ENCODE data around the gene UNC13C. TPM values are rescaled to one million over a fixed set of nuclear protein-coding genes. Genes with fewer than 3 reads are reported as not detected.

Gene UNC13C
- total RNA-seq, 4 donors from 2014 or later, result 0.21 to 16.8 TPM; not detected in 2

DNA sequence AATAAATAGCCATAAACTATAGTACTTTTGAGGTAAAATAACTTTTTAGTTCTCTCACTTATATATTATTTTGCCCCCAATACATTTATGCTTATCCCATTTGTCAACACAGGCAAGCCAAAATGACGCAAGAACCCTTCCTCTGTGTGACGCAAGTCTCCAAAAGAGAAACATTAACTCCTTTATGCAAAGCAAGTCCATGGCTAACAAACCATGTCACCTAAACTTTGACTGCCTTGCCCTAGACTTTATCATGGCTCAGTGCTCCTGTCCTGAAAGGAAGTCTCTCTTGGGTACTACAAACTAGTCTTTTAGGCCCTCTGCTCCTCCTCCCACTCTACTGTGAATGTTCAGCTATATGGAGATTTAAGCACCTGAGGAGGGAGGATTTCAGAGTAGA is 230.5 kb downstream of the UNC13C start:
- H3K27me3 ChIP-seq, result no peaks in the 10 kb centered on the region
- intact Hi-C loops (cut with DNase I; ENCODE audit: low total_unique reads), result no loop called here

GRCh38 chr15:54212635-54213034 is 234.4 kb downstream of the UNC13C start:
- intact Hi-C loops (cut with DNase I; ENCODE audit: low total_unique reads), result no loop called here
- no peaks in the 10 kb centered on the region for H3K27me3 ChIP-seq
- no peaks in the 10 kb centered on the region for H3K36me3 ChIP-seq
- H3K9me3 ChIP-seq, result no peaks in the 10 kb centered on the region
- H3K4me1 ChIP-seq, result no peaks in the 10 kb centered on the region
- no peak overlapping the region for H3K27ac ChIP-seq
- no peak for TF ChIP-seq POLR2A (IDR thresholded peaks at IDR 0.05)
- no peak for TF ChIP-seq CTCF (IDR thresholded peaks at IDR 0.05)
- DNase-seq, result no peak
- no peak overlapping the region for H3K4me3 ChIP-seq

More for the DNA sequence above, 230.5 kb downstream of the UNC13C start:
- Histone ChIP-seq H3K27ac (no peak overlapping the region), H3K9me3 (no peaks in the 10 kb centered on the region), H3K4me1 (no peaks in the 10 kb centered on the region), H3K36me3 (no peaks in the 10 kb centered on the region), H3K4me3 (no peak overlapping the region)
- TF ChIP-seq CTCF (IDR thresholded peaks at IDR 0.05) (no peak), POLR2A (IDR thresholded peaks at IDR 0.05) (no peak)
- no peak for DNase-seq

GRCh38 chr15:54226455-54226854 is 248.2 kb downstream of the UNC13C start:
- no peak for TF ChIP-seq POLR2A (IDR thresholded peaks at IDR 0.05)
- no peak for TF ChIP-seq CTCF (IDR thresholded peaks at IDR 0.05)
- intact Hi-C loops (cut with DNase I; ENCODE audit: low total_unique reads), result no loop called here
- DNase-seq, result no peak
- no peak overlapping the region for H3K27ac ChIP-seq
- H3K4me3 ChIP-seq, result no peak overlapping the region
- no peaks in the 10 kb centered on the region for H3K9me3 ChIP-seq
- no peaks in the 10 kb centered on the region for H3K36me3 ChIP-seq
- H3K27me3 ChIP-seq, result no peaks in the 10 kb centered on the region
- no peaks in the 10 kb centered on the region for H3K4me1 ChIP-seq

DNA sequence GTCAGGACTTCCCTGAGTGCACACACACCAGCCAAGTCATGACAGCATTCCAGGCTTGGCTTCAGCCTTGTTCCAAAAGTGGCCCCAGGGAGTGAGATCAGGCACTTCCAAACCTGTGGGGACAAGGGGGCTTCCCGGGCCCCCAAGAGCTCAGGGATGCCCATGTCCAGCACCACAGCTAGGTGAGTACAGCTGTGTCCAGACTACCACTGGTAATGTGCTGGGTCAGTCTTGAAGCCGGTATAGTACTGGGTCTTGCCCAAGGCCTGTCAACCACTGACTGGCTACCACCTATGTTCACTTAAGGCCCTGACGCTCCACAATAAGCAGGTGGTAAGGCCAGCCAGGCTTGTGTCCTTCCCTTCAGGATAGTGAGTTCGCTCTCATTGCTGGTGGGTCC is 249.3 kb downstream of the UNC13C start:
- H3K4me1 ChIP-seq, result no peaks in the 10 kb centered on the region
- no peak for TF ChIP-seq POLR2A (IDR thresholded peaks at IDR 0.05)
- no peak for TF ChIP-seq CTCF (IDR thresholded peaks at IDR 0.05)
- H3K27me3 ChIP-seq, result no peaks in the 10 kb centered on the region
- H3K4me3 ChIP-seq, result no peak overlapping the region
- no peak overlapping the region for H3K27ac ChIP-seq
- H3K36me3 ChIP-seq, result no peaks in the 10 kb centered on the region
- intact Hi-C loops (cut with DNase I; ENCODE audit: low total_unique reads), result no loop called here
- no peak for DNase-seq
- H3K9me3 ChIP-seq, result no peaks in the 10 kb centered on the region

DNA sequence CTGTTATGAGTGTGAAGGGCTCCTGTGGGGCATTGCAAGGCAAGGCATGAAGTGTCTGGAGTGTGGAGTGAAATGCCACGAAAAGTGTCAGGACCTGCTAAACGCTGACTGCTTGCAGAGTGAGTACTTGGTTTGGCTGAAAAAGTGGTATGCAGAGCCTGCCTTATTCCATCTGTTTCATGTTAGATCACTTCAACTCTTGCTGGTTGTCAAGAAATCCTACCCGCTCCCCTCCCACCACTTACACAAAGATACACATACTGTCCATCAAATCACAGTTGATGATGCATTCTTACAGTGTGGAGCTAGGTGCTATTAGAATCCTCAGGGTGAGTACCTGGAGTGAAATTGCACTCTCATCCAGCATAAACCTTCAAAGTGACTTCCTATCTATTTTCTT is 272.1 kb downstream of the UNC13C start:
- Histone ChIP-seq H3K27ac (no peak overlapping the region), H3K4me1 (no peaks in the 10 kb centered on the region), H3K27me3 (no peaks in the 10 kb centered on the region), H3K9me3 (no peaks in the 10 kb centered on the region), H3K36me3 (no peaks in the 10 kb centered on the region), H3K4me3 (no peak overlapping the region)
- TF ChIP-seq POLR2A (IDR thresholded peaks at IDR 0.05) (no peak), CTCF (IDR thresholded peaks at IDR 0.05) (no peak)
- DNase-seq, result no peak
- intact Hi-C loops (cut with DNase I; ENCODE audit: low total_unique reads), result loop anchor here (10.0 kb wide), 1 partner anchor 56 kb away; no protein-coding TSS in a partner anchor
